Measurements from ENCODE around the gene GREB1. TPM values are rescaled to one million over a fixed set of nuclear protein-coding genes. Genes with fewer than 3 reads are reported as not detected.

GREB1 gene
- total and polyA plus RNA-seq, 4 experiments from 2014 or later = 0.19 to 1.1 TPM; not detected in 2

DNA sequence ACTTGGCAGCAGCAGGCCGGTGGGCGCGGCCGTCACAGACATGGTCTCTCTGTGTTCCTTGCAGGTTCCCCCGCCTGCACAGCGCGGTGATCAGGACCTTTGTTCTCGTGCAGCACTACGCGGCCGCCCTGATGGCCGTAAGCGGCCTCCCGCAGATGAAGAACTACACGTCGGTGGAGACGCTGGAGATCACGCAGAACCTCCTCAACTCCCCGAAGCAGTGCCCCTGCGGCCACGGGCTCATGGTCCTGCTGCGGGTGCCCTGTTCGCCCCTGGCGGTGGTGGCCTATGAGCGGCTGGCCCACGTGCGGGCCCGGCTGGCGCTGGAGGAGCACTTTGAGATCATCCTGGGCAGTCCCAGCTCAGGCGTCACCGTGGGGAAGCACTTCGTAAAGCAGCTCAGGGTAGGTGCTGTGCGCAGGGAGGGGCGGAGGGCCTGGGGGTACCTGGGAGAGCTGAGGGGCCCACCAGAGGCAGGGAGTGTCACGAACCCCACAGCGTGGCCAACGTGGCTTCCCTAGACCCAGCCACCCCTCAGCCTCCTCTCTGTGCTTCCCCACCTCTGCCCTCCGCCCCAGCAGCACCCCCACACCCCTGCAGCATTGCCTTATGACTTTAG is 76.9 kb downstream of the GREB1 start:
- Histone ChIP-seq H3K36me3 (ENCODE audit: insufficient read depth, low read length) (no peaks in the 10 kb centered on the region), H3K27me3 (ENCODE audit: insufficient read depth, low read length) (no peaks in the 10 kb centered on the region), H3K4me3 (ENCODE audit: low read length in 2 of 2) (no peak overlapping the region), H3K9me3 (ENCODE audit: control insufficient read depth in 1 of 2, low read length in 2 of 2) (no peaks in the 10 kb centered on the region), H3K27ac (ENCODE audit: low read depth, low read length) (no peak overlapping the region), H3K4me1 (ENCODE audit: insufficient read depth, low read length) (no peaks in the 10 kb centered on the region)
- Mint-ChIP-seq H3K27ac (no peak overlapping the region), H3K4me1 (no peaks in the 10 kb centered on the region), H3K27me3 (peaks cover 2 to 5% of the 10 kb centered on the region in 2 donors), H3K9me3 (no peaks in the 10 kb centered on the region), H3K36me3 (no peaks in the 10 kb centered on the region), H3K4me3 (no peak overlapping the region)
- POLR2A ChIA-PET (ENCODE audit: partially characterized antibody) = interaction anchor here (0.5 kb wide), 1 partner anchor 152 kb away, joined by 3 read pairs; no protein-coding TSS in a partner anchor
- intact Hi-C loops (cut with micrococcal nuclease) = no loop called here
- CTCF ChIA-PET (ENCODE audit: partially characterized antibody) = no interaction called here
- DNase-seq = no peak

DNA sequence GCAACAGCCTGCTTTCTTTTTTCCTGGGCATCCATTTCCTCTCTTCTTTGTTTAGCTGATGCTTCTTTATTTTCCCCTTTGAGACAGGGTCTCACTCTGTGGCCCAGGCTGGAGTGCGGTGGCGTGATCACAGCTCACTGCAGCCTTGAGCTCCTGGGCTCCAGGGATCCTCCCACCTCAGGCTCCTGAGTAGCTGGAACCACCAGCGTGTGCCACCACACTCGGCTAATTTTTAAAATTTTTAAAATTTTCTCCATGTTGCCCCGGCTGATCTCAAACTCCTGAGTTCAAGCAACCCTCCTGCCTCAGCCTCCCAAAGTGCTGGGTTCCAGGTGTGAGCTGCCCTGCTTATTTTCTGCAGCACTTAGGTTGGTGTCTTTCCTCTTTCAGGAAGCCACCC is 77.4 kb downstream of the GREB1 start:
- H3K9me3 ChIP-seq (ENCODE audit: control insufficient read depth in 1 of 2, low read length in 2 of 2) = no peaks in the 10 kb centered on the region
- CTCF ChIA-PET (ENCODE audit: partially characterized antibody) = no interaction called here
- H3K27ac Mint-ChIP-seq = no peak overlapping the region

DNA sequence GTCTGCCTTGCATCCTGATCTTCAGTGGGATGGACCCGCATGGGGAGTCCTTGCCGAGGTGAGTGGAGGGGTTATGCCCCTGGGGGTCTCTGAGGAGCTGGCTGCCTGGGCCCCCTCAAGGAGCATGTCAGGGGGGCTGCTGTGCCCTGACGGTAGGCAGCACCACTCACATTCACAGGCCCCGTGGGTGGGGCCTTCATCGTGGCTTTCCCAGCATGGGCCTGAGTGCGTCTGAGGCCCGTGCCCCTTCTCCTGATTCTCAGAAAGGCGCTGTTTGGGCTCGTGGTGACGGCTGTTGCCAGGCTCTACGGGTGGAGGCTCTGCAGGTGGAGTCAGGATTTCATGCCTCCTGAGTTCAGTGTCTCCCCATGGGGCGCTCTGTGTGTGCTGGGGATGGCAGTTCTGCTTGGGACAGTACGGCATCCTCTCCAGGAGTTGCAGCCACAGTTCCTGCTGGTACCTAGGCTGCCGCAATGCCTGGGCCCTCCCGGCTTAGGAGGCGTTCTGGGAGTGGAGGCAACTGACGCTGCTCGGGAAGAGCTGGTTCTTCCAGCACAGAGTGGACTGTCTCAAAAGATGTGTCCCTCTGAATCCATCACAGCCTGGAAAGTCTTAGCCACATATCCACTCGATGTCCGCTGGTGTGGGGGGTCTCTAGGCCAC is 78.8 kb downstream of the GREB1 start:
- no peak overlapping the region for H3K4me3 ChIP-seq (ENCODE audit: low read length in 2 of 2)
- POLR2A ChIA-PET (ENCODE audit: partially characterized antibody) = no interaction called here
- intact Hi-C loops (cut with micrococcal nuclease) = no loop called here

More for the DNA sequence above, 77.4 kb downstream of the GREB1 start:
- H3K27me3 ChIP-seq (ENCODE audit: insufficient read depth, low read length) = no peaks in the 10 kb centered on the region
- peaks cover 3 to 5% of the 10 kb centered on the region in 2 donors for H3K27me3 Mint-ChIP-seq
- POLR2A ChIA-PET (ENCODE audit: partially characterized antibody) = interaction anchor here (0.5 kb wide), 1 partner anchor 152 kb away, joined by 3 read pairs; no protein-coding TSS in a partner anchor
- H3K27ac ChIP-seq (ENCODE audit: low read depth, low read length) = no peak overlapping the region
- no peaks in the 10 kb centered on the region for H3K4me1 Mint-ChIP-seq
- no peak overlapping the region for H3K4me3 ChIP-seq (ENCODE audit: low read length in 2 of 2)
- no peaks in the 10 kb centered on the region for H3K4me1 ChIP-seq (ENCODE audit: insufficient read depth, low read length)
- no peak for DNase-seq
- no peaks in the 10 kb centered on the region for H3K36me3 Mint-ChIP-seq
- intact Hi-C loops (cut with micrococcal nuclease) = no loop called here
- H3K4me3 Mint-ChIP-seq = no peak overlapping the region
- H3K9me3 Mint-ChIP-seq = no peaks in the 10 kb centered on the region
- no peaks in the 10 kb centered on the region for H3K36me3 ChIP-seq (ENCODE audit: insufficient read depth, low read length)

DNA sequence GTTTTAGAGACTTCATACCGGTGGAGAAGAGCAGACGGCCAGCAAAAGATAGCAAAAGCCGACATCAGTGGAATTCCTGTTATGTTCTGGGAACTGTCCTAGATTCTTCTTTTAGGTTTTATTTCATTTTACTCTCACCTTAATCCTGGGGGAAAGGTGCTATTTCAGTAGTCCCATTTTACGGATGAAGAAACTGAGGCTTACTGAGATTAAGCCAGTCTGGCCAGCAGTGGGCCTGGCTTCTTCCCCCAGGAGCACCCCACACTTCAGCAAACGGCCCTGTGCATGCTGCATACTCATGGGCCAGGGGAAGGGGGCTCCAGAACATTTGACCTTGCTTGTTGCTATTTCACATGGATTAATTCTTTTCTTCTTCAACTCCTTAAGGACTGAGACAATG is 79.5 kb downstream of the GREB1 start:
- no peaks in the 10 kb centered on the region for H3K36me3 ChIP-seq (ENCODE audit: insufficient read depth, low read length)
- Mint-ChIP-seq H3K4me1 (peaks cover 0 to 1% (median 0%) of the 10 kb centered on the region in 4 donors), H3K27ac (no peak overlapping the region), H3K4me3 (no peak overlapping the region), H3K36me3 (no peaks in the 10 kb centered on the region), H3K9me3 (no peaks in the 10 kb centered on the region), H3K27me3 (peaks cover 4 to 6% of the 10 kb centered on the region in 2 donors)
- H3K9me3 ChIP-seq (ENCODE audit: control insufficient read depth in 1 of 2, low read length in 2 of 2) = no peaks in the 10 kb centered on the region
- no peaks in the 10 kb centered on the region for H3K27me3 ChIP-seq (ENCODE audit: insufficient read depth, low read length)
- no peak overlapping the region for H3K4me3 ChIP-seq (ENCODE audit: low read length in 2 of 2)
- CTCF ChIA-PET (ENCODE audit: partially characterized antibody) = no interaction called here
- no peaks in the 10 kb centered on the region for H3K4me1 ChIP-seq (ENCODE audit: insufficient read depth, low read length)
- intact Hi-C loops (cut with micrococcal nuclease) = no loop called here
- POLR2A ChIA-PET (ENCODE audit: partially characterized antibody) = no interaction called here
- H3K27ac ChIP-seq (ENCODE audit: low read depth, low read length) = no peak overlapping the region
- DNase-seq = no peak

More for the DNA sequence above, 78.8 kb downstream of the GREB1 start:
- Mint-ChIP-seq H3K27ac (no peak overlapping the region), H3K27me3 (peaks cover 4 to 6% of the 10 kb centered on the region in 2 donors), H3K9me3 (no peaks in the 10 kb centered on the region), H3K4me3 (no peak overlapping the region), H3K36me3 (no peaks in the 10 kb centered on the region), H3K4me1 (peaks cover 0 to 1% (median 0%) of the 10 kb centered on the region in 4 donors)
- DNase-seq = no peak
- CTCF ChIA-PET (ENCODE audit: partially characterized antibody) = no interaction called here
- no peak overlapping the region for H3K27ac ChIP-seq (ENCODE audit: low read depth, low read length)
- H3K27me3 ChIP-seq (ENCODE audit: insufficient read depth, low read length) = no peaks in the 10 kb centered on the region
- H3K9me3 ChIP-seq (ENCODE audit: control insufficient read depth in 1 of 2, low read length in 2 of 2) = no peaks in the 10 kb centered on the region
- no peaks in the 10 kb centered on the region for H3K4me1 ChIP-seq (ENCODE audit: insufficient read depth, low read length)
- no peaks in the 10 kb centered on the region for H3K36me3 ChIP-seq (ENCODE audit: insufficient read depth, low read length)

DNA sequence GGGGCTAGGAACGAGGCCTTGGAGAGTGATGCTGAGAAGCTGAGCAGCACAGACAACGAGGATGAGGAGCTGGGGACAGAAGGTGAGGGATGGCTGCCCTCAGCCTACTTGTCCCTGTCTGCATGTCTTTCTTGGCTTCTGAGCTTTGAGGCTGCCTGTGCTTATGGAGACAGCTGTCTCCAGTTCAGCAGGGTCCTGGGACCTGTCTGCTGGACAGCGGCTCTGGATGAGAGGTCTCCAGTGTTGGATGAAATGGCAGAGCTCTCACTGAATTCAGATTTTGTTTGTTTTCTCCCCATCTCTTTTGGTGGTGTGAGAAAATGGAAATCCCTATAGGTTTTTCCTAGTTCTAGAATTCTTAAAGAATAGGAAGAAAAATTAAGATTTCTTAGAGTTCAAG is 81.4 kb downstream of the GREB1 start:
- POLR2A ChIA-PET (ENCODE audit: partially characterized antibody) = no interaction called here
- intact Hi-C loops (cut with micrococcal nuclease) = no loop called here
- CTCF ChIA-PET (ENCODE audit: partially characterized antibody) = no interaction called here
- no peaks in the 10 kb centered on the region for H3K36me3 Mint-ChIP-seq
- peaks cover 0 to 1% (median 0%) of the 10 kb centered on the region in 4 donors for H3K4me1 Mint-ChIP-seq
- DNase-seq = no peak
- Histone ChIP-seq H3K27me3 (ENCODE audit: insufficient read depth, low read length) (no peaks in the 10 kb centered on the region), H3K4me3 (ENCODE audit: low read length in 2 of 2) (no peak overlapping the region), H3K4me1 (ENCODE audit: insufficient read depth, low read length) (no peaks in the 10 kb centered on the region), H3K27ac (ENCODE audit: low read depth, low read length) (no peak overlapping the region), H3K36me3 (ENCODE audit: insufficient read depth, low read length) (no peaks in the 10 kb centered on the region), H3K9me3 (ENCODE audit: control insufficient read depth in 1 of 2, low read length in 2 of 2) (no peaks in the 10 kb centered on the region)
- H3K9me3 Mint-ChIP-seq = no peaks in the 10 kb centered on the region
- no peak overlapping the region for H3K27ac Mint-ChIP-seq
- H3K27me3 Mint-ChIP-seq = peaks cover 2 to 8% of the 10 kb centered on the region in 2 donors
- no peak overlapping the region for H3K4me3 Mint-ChIP-seq

DNA sequence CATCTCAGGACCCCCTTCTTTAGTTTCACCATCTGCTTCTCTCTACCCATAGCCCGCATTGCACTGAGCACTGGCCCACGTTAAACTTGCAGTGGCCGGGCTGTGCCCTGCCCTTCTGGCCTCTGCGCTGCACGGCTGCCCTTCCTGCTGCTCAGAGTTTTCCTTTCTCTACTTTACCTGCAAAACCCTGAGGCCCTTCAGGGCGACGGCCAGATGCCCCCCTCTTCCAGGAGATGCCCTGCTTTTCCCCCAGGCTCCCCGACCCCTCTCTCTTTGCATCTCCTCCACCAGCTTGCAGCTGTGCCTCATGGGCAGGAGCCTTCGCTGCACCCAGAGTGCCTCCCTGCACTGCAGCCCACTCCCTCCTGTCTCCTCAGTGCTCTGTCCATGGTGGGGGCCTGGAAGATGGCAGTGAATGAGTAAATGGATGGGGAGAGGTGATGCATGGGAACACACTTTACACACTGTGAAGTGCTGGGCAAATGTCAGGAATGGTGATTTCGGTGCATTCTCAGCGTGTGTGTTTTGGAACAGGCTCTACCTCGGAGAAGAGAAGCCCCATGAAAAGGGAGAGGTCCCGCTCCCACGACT is 82.3 kb downstream of the GREB1 start:
- Mint-ChIP-seq H3K9me3 (no peaks in the 10 kb centered on the region), H3K4me3 (no peak overlapping the region), H3K27me3 (peaks cover 2 to 6% of the 10 kb centered on the region in 2 donors), H3K4me1 (peaks cover 0 to 1% (median 0%) of the 10 kb centered on the region in 4 donors), H3K27ac (no peak overlapping the region), H3K36me3 (no peaks in the 10 kb centered on the region)
- Histone ChIP-seq H3K27me3 (ENCODE audit: insufficient read depth, low read length) (no peaks in the 10 kb centered on the region), H3K27ac (ENCODE audit: low read depth, low read length) (no peak overlapping the region), H3K4me1 (ENCODE audit: insufficient read depth, low read length) (no peaks in the 10 kb centered on the region), H3K36me3 (ENCODE audit: insufficient read depth, low read length) (no peaks in the 10 kb centered on the region), H3K4me3 (ENCODE audit: low read length in 2 of 2) (no peak overlapping the region), H3K9me3 (ENCODE audit: control insufficient read depth in 1 of 2, low read length in 2 of 2) (no peaks in the 10 kb centered on the region)
- intact Hi-C loops (cut with micrococcal nuclease) = no loop called here
- POLR2A ChIA-PET (ENCODE audit: partially characterized antibody) = no interaction called here
- CTCF ChIA-PET (ENCODE audit: partially characterized antibody) = interaction anchor here (1.8 kb wide), 1 partner anchor 34 kb away, joined by 5 read pairs; no protein-coding TSS in a partner anchor
- DNase-seq = no peak

DNA sequence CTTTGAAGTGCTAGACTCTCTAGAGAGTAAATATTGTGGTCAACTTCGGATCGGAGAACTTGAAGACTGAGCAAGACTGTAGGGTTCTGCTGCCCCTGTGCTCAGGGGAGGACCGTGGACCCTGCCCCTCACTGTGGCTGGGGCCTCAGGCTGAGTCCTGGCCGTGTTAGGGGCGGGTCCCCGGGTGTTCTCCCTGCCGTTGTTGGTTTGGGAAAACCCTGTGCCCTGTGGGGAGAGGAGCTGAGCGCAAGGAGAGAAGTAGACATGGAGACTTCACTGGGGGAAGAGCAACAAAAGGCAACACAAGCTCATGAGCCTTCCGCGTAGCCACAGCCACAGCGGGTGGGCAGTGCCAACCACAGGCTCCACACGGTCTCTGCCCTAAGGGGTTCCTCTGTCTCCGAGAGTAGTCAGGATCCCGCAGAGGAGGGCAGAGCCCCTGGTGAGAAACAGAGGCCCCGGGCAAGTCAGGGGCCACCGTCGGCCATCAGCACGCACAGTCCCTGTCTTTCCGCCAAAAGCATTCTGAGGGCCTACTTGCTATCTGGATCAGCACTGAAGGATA is 83.1 kb downstream of the GREB1 start:
- no peak overlapping the region for H3K4me3 Mint-ChIP-seq
- H3K27me3 Mint-ChIP-seq = peaks cover 2 to 6% of the 10 kb centered on the region in 2 donors
- H3K9me3 Mint-ChIP-seq = no peaks in the 10 kb centered on the region
- no peaks in the 10 kb centered on the region for H3K36me3 ChIP-seq (ENCODE audit: insufficient read depth, low read length)
- no peaks in the 10 kb centered on the region for H3K9me3 ChIP-seq (ENCODE audit: control insufficient read depth in 1 of 2, low read length in 2 of 2)
- no peak overlapping the region for H3K27ac ChIP-seq (ENCODE audit: low read depth, low read length)
- H3K36me3 Mint-ChIP-seq = no peaks in the 10 kb centered on the region
- intact Hi-C loops (cut with micrococcal nuclease) = no loop called here
- CTCF ChIA-PET (ENCODE audit: partially characterized antibody) = interaction anchor here (1.8 kb wide), 1 partner anchor 34 kb away, joined by 5 read pairs; no protein-coding TSS in a partner anchor
- no peak for DNase-seq
- H3K4me1 Mint-ChIP-seq = peaks cover 0 to 1% (median 0%) of the 10 kb centered on the region in 4 donors
- POLR2A ChIA-PET (ENCODE audit: partially characterized antibody) = no interaction called here
- H3K4me1 ChIP-seq (ENCODE audit: insufficient read depth, low read length) = no peaks in the 10 kb centered on the region
- no peak overlapping the region for H3K27ac Mint-ChIP-seq
- no peaks in the 10 kb centered on the region for H3K27me3 ChIP-seq (ENCODE audit: insufficient read depth, low read length)
- H3K4me3 ChIP-seq (ENCODE audit: low read length in 2 of 2) = no peak overlapping the region

All from CD4-positive, alpha-beta memory T cell (primary cell).